ENCODE measurements around the gene ZNF775.

- TF ChIP-seq CTCF (IDR thresholded peaks at IDR 0.05), result no peak
- TF ChIP-seq POLR2A (IDR thresholded peaks at IDR 0.05), result no peak
Observed at GRCh38 chr7:150444674-150445365, 65.7 kb downstream of the ZNF775 start.

All from esophagus squamous epithelium (tissue), 4 donors.